Muscle layer of duodenum (tissue), 2 donors: Measurements from ENCODE around the gene ZC4H2.
A peak's percentile ranks its signal among the peaks of the same experiment; 100 is the strongest.
"Not testable (repeated sequence)": the region's sequence is repeated elsewhere in the genome, so short reads cannot be mapped to it uniquely, and the experiment has no call there.

Experiments used
- H3K27ac ChIP-seq: one replicate; pipeline ENCODE4 v1.7.0; 2013; ENCODE audit warnings: mild to moderate bottlenecking, low read length
- H3K27me3 ChIP-seq: one replicate; pipeline ENCODE4 v1.7.0; 2013; ENCODE audit warnings: low read depth, mild to moderate bottlenecking, control low read depth, low read length
- H3K36me3 ChIP-seq, 2 donors: one replicate each; pipeline ENCODE4 v1.7.0; 2013; ENCODE audit warnings: low read length in 2 of 2, control low read depth in 1 of 2, mild to moderate bottlenecking in 1 of 2; ENCODE audit not compliant: insufficient read depth in 2 of 2, control insufficient read depth in 1 of 2
- H3K4me1 ChIP-seq, 2 donors: one replicate each; pipeline ENCODE4 v1.7.0; 2013; ENCODE audit warnings: low read length in 2 of 2, mild to moderate bottlenecking in 2 of 2, control low read depth in 1 of 2, moderate library complexity in 1 of 2; ENCODE audit not compliant: insufficient read depth in 2 of 2, control insufficient read depth in 1 of 2
- H3K4me3 ChIP-seq, 2 donors: one replicate each; pipeline ENCODE4 v1.7.0; 2013; ENCODE audit warnings: low read length in 2 of 2, low read depth in 1 of 2, mild to moderate bottlenecking in 1 of 2
- H3K9me3 ChIP-seq, 2 donors: one replicate each; pipeline ENCODE4 v1.7.0; 2013; ENCODE audit warnings: low read length in 2 of 2, control low read depth in 1 of 2, mild to moderate bottlenecking in 1 of 2; ENCODE audit not compliant: control insufficient read depth in 1 of 2
- donor health status: healthy.

ZC4H2 gene

DNA sequence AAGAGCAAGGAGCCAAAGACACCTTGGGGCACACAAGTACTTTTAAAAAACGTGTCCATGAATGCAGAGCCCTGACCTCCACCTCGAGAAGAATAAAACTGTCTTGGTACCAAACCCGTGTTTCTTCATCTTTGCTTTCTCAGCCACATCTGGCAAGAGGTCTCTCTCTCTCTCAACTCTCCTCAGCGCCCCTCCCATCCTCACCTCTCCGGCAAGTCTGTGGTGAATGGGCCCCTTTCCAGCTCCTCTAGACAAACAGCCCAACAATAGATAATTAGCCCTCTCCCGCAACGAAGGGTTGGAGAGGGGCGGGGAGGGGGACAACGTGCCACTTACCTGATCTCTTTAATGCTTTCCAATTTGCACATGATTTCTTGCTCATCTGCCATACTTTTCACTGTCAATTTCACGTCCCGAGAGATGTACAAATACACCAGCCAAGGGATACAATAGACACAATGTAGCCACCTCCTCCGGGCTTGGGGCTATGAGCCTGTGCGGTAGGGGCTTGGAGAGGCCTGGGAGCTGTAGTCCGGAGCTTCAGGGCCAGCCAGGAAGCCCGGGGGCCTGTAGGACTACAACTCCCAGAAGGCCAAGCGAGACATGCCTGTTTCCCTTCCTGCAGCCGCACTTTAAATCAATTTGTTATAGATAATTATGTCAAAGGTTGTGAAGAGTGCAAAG is at the start of gene ZC4H2:
Gene ZC4H2, minus strand, starts transcription at position 462 of the 684 bp plus-strand sequence. Its CDS starts 73 bp downstream, at position 389.
- Histone ChIP-seq H3K36me3 (no peaks in the 10 kb centered on the region), H3K4me3 (peak within 1 kb of the TSS; percentile 80 to 84), H3K9me3 (no peaks in the 10 kb centered on the region), H3K4me1 (peaks cover 0 to 3% of the 10 kb centered on the region in 2 donors), H3K27me3 (no peaks in the 10 kb centered on the region), H3K27ac (peak within 1 kb of the TSS; percentile 31)

GRCh38 chrX:65017451-65017850 is 41.2 kb upstream of the ZC4H2 start:
- no peaks in the 10 kb centered on the region for H3K27me3 ChIP-seq
- no peaks in the 10 kb centered on the region for H3K36me3 ChIP-seq
- peaks cover 0 to 18% of the 10 kb centered on the region in 2 donors for H3K4me1 ChIP-seq
- no peak overlapping the region for H3K4me3 ChIP-seq
- no peaks in the 10 kb centered on the region for H3K9me3 ChIP-seq
- no peak overlapping the region for H3K27ac ChIP-seq

DNA sequence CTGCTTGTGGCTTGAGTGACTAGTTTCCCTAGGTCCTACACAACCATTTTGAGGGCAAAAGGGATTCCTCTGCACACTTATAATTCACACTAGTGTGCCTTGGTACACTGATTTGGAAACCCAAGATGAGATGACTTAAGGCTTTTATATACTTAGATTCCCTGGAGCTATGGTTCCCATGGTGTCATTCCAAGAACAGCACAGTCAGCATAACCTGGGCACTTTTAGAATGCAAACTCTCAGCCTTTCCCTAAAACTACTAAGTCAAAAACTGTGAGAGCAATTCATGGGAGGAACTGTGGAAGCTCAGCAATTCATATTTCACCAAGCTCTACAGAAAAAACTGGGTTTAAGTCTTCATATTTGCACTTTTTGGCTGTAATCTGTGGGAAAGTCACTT is 38.0 kb upstream of the ZC4H2 start:
- Histone ChIP-seq H3K36me3 (no peaks in the 10 kb centered on the region), H3K4me1 (peaks cover 0 to 18% of the 10 kb centered on the region in 2 donors), H3K4me3 (no peak overlapping the region), H3K9me3 (no peaks in the 10 kb centered on the region), H3K27me3 (no peaks in the 10 kb centered on the region), H3K27ac (no peak overlapping the region)

GRCh38 chrX:65009459-65009858 is 33.2 kb upstream of the ZC4H2 start:
- Histone ChIP-seq H3K36me3 (no peaks in the 10 kb centered on the region), H3K9me3 (no peaks in the 10 kb centered on the region), H3K27me3 (no peaks in the 10 kb centered on the region)

DNA sequence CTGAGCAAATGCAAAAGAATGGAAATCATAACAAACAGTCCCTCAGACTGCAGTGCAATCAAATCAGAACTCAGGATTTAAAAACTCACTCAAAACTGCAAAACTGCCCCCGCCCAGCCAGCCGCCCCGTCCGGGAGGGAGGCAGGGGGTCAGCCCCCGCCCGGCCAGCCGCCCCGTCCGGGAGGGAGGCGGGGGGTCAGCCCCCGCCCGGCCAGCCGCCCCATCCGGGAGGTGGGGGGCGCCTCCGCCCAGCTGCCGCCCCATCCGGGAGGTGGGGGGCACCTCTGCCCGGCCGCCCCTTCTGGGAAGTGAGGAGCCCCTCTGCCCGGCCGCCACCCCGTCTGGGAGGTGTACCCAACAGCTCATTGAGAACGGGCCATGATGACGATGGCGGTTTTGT is 26.0 kb upstream of the ZC4H2 start:
- not testable (repeated sequence) for H3K27me3 ChIP-seq, H3K4me3 ChIP-seq, H3K27ac ChIP-seq, H3K9me3 ChIP-seq, H3K36me3 ChIP-seq, H3K4me1 ChIP-seq

More at GRCh38 chrX:65009459-65009858, 33.2 kb upstream of the ZC4H2 start:
- Histone ChIP-seq H3K4me3 (no peak overlapping the region), H3K4me1 (no peaks in the 10 kb centered on the region), H3K27ac (no peak overlapping the region)

GRCh38 chrX:64996805-64997204 is 20.6 kb upstream of the ZC4H2 start:
- H3K27ac ChIP-seq: no peak overlapping the region
- H3K9me3 ChIP-seq: no peaks in the 10 kb centered on the region
- no peaks in the 10 kb centered on the region for H3K4me1 ChIP-seq
- no peaks in the 10 kb centered on the region for H3K36me3 ChIP-seq
- no peaks in the 10 kb centered on the region for H3K27me3 ChIP-seq
- H3K4me3 ChIP-seq: no peak overlapping the region

GRCh38 chrX:64994131-64994798 is 18.0 kb upstream of the ZC4H2 start:
- no peak overlapping the region for H3K4me3 ChIP-seq
- H3K9me3 ChIP-seq: no peaks in the 10 kb centered on the region
- H3K27ac ChIP-seq: no peak overlapping the region
- H3K36me3 ChIP-seq: no peaks in the 10 kb centered on the region
- no peaks in the 10 kb centered on the region for H3K4me1 ChIP-seq
- H3K27me3 ChIP-seq: no peaks in the 10 kb centered on the region

GRCh38 chrX:64977830-64978229 is 1.6 kb upstream of the ZC4H2 start:
- no peaks in the 10 kb centered on the region for H3K36me3 ChIP-seq
- H3K4me3 ChIP-seq: no peak overlapping the region
- H3K4me1 ChIP-seq: peaks cover 0 to 3% of the 10 kb centered on the region in 2 donors
- no peaks in the 10 kb centered on the region for H3K9me3 ChIP-seq
- H3K27me3 ChIP-seq: no peaks in the 10 kb centered on the region
- H3K27ac ChIP-seq: no peak overlapping the region

DNA sequence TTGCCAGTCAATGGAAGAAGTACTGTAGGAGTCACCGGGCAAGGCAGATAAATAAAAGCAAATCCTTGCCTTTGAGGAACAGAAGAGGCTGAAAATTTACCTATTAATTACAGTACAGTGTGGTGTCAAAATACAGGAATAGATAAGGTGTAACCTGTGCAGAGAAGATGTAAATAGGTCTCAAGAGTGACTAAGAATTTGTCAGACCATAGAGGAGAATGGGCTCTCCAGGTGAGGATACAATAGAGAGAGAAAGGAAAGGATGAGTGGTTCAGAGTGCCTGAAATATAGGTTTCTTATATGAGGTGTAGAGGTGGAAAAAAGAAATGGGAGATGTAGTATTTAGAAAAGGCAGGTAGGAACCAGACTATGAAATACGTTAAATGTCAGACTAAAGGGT is 801 bp upstream of the ZC4H2 start:
- H3K4me3 ChIP-seq: no peak overlapping the region
- H3K27me3 ChIP-seq: no peaks in the 10 kb centered on the region
- H3K27ac ChIP-seq: no peak overlapping the region
- no peaks in the 10 kb centered on the region for H3K9me3 ChIP-seq
- H3K36me3 ChIP-seq: no peaks in the 10 kb centered on the region
- H3K4me1 ChIP-seq: peaks cover 0 to 3% of the 10 kb centered on the region in 2 donors

GRCh38 chrX:64976673-64977040 is 407 bp upstream of the ZC4H2 start:
- Histone ChIP-seq H3K4me3 (peak overlapping the region; percentile 80 to 84), H3K27me3 (no peaks in the 10 kb centered on the region), H3K4me1 (peaks cover 0 to 3% of the 10 kb centered on the region in 2 donors), H3K27ac (no peak overlapping the region), H3K36me3 (no peaks in the 10 kb centered on the region), H3K9me3 (no peaks in the 10 kb centered on the region)

GRCh38 chrX:64975491-64975890 is 759 bp downstream of the ZC4H2 start:
- H3K9me3 ChIP-seq: no peaks in the 10 kb centered on the region
- peaks cover 0 to 3% of the 10 kb centered on the region in 2 donors for H3K4me1 ChIP-seq
- peak overlapping the region; percentile 80 to 84 for H3K4me3 ChIP-seq
- no peaks in the 10 kb centered on the region for H3K27me3 ChIP-seq
- H3K36me3 ChIP-seq: no peaks in the 10 kb centered on the region
- H3K27ac ChIP-seq: no peak overlapping the region
